ENCODE measurements around the gene STX11.
A peak's percentile ranks its signal among the peaks of the same experiment; 100 is the strongest.

The STX11 gene

DNA sequence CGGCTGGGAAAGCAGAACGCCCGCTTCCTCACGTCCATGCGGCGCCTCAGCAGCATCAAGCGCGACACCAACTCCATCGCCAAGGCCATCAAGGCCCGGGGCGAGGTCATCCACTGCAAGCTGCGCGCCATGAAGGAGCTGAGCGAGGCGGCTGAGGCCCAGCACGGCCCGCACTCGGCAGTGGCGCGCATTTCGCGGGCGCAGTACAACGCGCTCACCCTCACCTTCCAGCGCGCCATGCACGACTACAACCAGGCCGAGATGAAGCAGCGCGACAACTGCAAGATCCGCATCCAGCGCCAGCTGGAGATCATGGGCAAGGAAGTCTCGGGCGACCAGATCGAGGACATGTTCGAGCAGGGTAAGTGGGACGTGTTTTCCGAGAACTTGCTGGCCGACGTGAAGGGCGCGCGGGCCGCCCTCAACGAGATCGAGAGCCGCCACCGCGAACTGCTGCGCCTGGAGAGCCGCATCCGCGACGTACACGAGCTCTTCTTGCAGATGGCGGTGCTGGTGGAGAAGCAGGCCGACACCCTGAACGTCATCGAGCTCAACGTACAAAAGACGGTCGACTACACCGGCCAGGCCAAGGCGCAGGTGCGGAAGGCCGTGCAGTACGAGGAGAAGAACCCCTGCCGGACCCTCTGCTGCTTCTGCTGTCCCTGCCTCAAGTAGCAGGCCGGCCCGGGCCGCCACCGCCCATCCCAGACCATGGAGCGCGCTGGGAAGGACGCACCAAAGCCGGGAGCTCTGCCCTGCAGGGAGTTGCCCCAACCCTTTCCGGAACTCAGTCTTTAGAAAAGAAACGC, 36.7 kb downstream of the STX11 start:
- TF ChIP-seq, protein P1, sequence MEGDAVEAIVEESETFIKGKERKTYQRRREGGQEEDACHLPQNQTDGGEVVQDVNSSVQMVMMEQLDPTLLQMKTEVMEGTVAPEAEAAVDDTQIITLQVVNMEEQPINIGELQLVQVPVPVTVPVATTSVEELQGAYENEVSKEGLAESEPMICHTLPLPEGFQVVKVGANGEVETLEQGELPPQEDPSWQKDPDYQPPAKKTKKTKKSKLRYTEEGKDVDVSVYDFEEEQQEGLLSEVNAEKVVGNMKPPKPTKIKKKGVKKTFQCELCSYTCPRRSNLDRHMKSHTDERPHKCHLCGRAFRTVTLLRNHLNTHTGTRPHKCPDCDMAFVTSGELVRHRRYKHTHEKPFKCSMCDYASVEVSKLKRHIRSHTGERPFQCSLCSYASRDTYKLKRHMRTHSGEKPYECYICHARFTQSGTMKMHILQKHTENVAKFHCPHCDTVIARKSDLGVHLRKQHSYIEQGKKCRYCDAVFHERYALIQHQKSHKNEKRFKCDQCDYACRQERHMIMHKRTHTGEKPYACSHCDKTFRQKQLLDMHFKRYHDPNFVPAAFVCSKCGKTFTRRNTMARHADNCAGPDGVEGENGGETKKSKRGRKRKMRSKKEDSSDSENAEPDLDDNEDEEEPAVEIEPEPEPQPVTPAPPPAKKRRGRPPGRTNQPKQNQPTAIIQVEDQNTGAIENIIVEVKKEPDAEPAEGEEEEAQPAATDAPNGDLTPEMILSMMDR (conservative IDR thresholded peaks at IDR 0.05; ENCODE audit: low read depth, low read length) = no peak
- DNase-seq (ENCODE audit: low read depth) = no peak
- H3K4me3 ChIP-seq (ENCODE audit: low read depth, low read length) = no peak overlapping the region

DNA sequence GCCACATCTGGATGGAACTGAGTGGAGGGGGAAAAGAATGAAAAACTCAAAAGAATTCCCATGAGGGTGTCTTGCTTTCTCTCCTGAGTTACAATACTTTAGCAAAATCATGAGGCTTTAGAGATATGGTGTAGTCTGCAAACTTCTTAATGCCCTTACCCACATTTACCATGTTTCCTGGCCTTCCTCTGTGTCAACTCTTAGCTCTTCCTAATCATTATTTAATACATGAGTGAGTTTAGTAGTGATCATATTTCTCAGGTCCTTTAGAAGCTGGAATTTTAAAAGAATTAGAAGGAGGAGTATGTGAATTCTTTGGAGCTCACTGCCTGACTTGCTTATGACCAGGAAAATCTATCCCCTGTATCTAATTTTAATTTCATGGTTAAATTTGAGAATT, 39.0 kb downstream of the STX11 start:
- H3K4me3 ChIP-seq (ENCODE audit: low read depth, low read length) = no peak overlapping the region
- no peak for DNase-seq (ENCODE audit: low read depth)
- TF ChIP-seq, protein P1 (conservative IDR thresholded peaks at IDR 0.05; ENCODE audit: low read depth, low read length) = no peak

DNA sequence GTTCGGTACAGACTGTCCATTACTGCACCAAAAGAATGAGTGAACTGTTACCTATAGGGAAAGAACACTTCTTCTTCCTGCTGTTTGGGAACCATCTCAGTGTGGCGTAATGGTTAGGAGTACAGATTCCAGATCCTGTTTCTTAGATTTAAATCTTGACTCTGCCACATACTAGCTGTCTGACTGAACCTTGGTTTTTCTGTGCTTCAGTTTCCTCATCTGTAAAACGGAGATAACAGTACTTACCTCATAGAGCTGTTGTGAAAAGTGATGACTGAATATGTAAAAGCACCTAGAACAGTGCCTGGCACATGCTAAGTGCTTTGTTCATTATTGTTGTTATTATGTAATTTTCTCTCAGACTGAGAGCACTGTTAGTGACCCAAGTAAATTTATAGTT, 39.8 kb downstream of the STX11 start:
- no peak for DNase-seq (ENCODE audit: low read depth)

DNA sequence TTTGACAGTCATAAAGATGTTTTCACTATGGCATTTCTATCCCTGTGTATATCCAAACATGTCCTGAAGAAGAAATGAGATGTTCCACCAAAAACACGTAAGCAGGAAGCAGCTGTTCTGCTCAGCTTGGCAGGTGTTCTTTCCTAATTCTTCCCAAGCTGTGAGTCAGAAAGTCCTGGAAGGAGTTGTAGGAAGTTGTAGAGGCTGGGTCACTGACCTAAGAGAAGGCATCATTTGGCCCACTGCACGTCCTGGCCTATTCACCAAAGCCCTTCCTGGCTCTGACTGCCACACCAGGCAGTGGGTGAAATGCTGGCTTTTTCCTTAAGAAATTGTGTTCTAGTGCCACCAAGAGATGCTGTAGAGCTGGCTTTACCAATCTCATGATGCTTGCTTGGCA, 40.3 kb downstream of the STX11 start:
- DNase-seq (ENCODE audit: low read depth) = peak; percentile 39
- TF ChIP-seq, protein P1 (conservative IDR thresholded peaks at IDR 0.05; ENCODE audit: low read depth, low read length) = no peak

More for the DNA sequence above, 39.8 kb downstream of the STX11 start:
- TF ChIP-seq, protein P1 (conservative IDR thresholded peaks at IDR 0.05; ENCODE audit: low read depth, low read length) = no peak
- no peak overlapping the region for H3K4me3 ChIP-seq (ENCODE audit: low read depth, low read length)

DNA sequence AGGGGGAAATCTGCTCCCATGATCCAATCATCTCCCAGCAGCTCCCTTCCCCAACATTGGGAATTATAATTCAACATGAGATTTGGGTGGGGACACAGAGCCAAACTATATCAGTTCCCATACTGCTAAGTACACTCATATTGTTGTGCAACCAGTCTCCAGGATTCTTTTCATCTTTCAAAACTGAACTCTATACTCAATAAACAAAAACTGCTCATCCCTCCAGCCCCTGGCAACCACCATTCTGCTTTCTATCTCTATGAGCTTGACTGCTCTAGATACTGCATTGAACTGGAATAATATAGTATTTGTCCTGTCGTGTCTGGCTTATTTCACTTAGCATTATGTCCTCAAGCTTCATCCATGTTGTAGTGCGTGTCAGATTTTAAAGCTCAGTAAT, 42.9 kb downstream of the STX11 start:
- no peak overlapping the region for H3K4me3 ChIP-seq (ENCODE audit: low read depth, low read length)
- no peak for DNase-seq (ENCODE audit: low read depth)
- TF ChIP-seq, protein P1 (conservative IDR thresholded peaks at IDR 0.05; ENCODE audit: low read depth, low read length) = no peak

More for the DNA sequence above, 40.3 kb downstream of the STX11 start:
- H3K4me3 ChIP-seq (ENCODE audit: low read depth, low read length) = no peak overlapping the region

DNA sequence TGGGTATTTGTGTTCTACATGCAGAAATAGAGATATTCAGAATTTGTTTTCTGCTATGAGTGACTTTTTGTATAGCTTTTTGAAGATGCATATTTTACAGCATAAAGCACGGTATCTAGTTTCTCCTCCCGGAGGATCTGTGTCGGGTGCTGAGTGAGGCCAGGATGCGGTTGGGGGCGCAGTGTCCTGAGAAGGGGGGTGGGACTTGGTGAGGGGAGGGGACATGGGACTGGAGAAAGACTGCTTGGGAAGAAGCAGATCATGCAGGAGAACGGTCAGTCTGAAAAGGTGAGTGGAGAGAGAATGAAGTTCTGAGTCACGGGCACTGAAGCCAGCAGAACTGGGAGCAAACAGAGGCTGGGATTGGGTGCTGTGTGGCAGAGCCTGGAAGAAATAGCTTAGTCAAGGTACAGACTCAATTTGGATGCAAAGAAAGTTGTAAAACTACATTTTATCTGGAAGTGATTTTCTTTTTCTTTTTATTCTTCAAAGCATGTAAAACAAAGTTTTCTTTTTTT, 44.0 kb downstream of the STX11 start:
- H3K4me3 ChIP-seq (ENCODE audit: low read depth, low read length) = no peak overlapping the region
- DNase-seq (ENCODE audit: low read depth) = peak; percentile 19
- TF ChIP-seq, protein P1 (conservative IDR thresholded peaks at IDR 0.05; ENCODE audit: low read depth, low read length) = no peak

Measured in choroid plexus epithelial cell (primary cell).